KBM-7 (cell line): ENCODE measurements around the gene CDH4.

ENCODE experiments used
- DNase-seq: peaks from one replicate; pipeline ENCODE4 v3.0.0-alpha.2; 2015
- in situ Hi-C: fragments of 300-500 bp; cut with MboI; formaldehyde crosslinking; loops from 2 replicates; pipeline ENCODE4 v1.14.3; 2020; ENCODE audit warnings: low sequenced_read_pairs, low pct_unique_long_range_greater_than_20kb, mixed read lengths

CDH4 gene

GRCh38 chr20:61529354-61529753, 277.3 kb downstream of the CDH4 start:
- in situ Hi-C loops, result no loop called here
- DNase-seq, result no peak

- DNase-seq, result no peak
- in situ Hi-C loops, result no loop called here
Observed at GRCh38 chr20:61531553-61532345, 279.7 kb downstream of the CDH4 start.

- in situ Hi-C loops, result no loop called here
- DNase-seq, result no peak
Observed at GRCh38 chr20:61532736-61533135, 280.7 kb downstream of the CDH4 start.

- in situ Hi-C loops, result no loop called here
- DNase-seq, result no peak
Observed at GRCh38 chr20:61533231-61533631, 281.2 kb downstream of the CDH4 start.

- in situ Hi-C loops, result no loop called here
- DNase-seq, result no peak
Observed at GRCh38 chr20:61534346-61534745, 282.3 kb downstream of the CDH4 start.

- DNase-seq, result no peak
- in situ Hi-C loops, result no loop called here
Observed at GRCh38 chr20:61535091-61535490, 283.0 kb downstream of the CDH4 start.

- no peak for DNase-seq
- in situ Hi-C loops, result no loop called here
Observed at GRCh38 chr20:61535536-61535935, 283.5 kb downstream of the CDH4 start.

- no peak for DNase-seq
- in situ Hi-C loops, result no loop called here
Observed at GRCh38 chr20:61535956-61536355, 283.9 kb downstream of the CDH4 start.

- DNase-seq, result no peak
- in situ Hi-C loops, result no loop called here
Observed at GRCh38 chr20:61536671-61537070, 284.6 kb downstream of the CDH4 start.

- no peak for DNase-seq
- in situ Hi-C loops, result no loop called here
Observed at GRCh38 chr20:61537239-61538182, 285.4 kb downstream of the CDH4 start.

GRCh38 chr20:61538183-61538942, 286.3 kb downstream of the CDH4 start:
- in situ Hi-C loops, result no loop called here
- DNase-seq, result no peak

GRCh38 chr20:61538943-61539265, 286.8 kb downstream of the CDH4 start:
- DNase-seq, result no peak
- in situ Hi-C loops, result no loop called here

- in situ Hi-C loops, result no loop called here
- DNase-seq, result no peak
Observed at GRCh38 chr20:61539706-61540360, 287.8 kb downstream of the CDH4 start.

GRCh38 chr20:61541537-61541936, 289.5 kb downstream of the CDH4 start:
- in situ Hi-C loops, result no loop called here
- DNase-seq, result no peak

- in situ Hi-C loops, result no loop called here
- DNase-seq, result no peak
Observed at GRCh38 chr20:61543086-61543485, 291.0 kb downstream of the CDH4 start.

GRCh38 chr20:61543931-61544745, 292.1 kb downstream of the CDH4 start:
- DNase-seq, result no peak
- in situ Hi-C loops, result no loop called here

- DNase-seq, result no peak
- in situ Hi-C loops, result no loop called here
Observed at GRCh38 chr20:61544910-61545889, 293.1 kb downstream of the CDH4 start.
